Bronchial epithelial cell (primary cell): Measurements from ENCODE around the gene VSIG1. TPM values are rescaled to one million over a fixed set of nuclear protein-coding genes. Genes with fewer than 3 reads are reported as not detected.

Experiments
- DNase-seq: peaks from one replicate; pipeline ENCODE4 v3.0.0-alpha.2; 2010; ENCODE audit warnings: low read depth
- FAIRE-seq: peaks from 2 replicates; lab custom pipeline; 2011; peaks lifted over from hg19 to GRCh38; lab: Jason Lieb, UNC
- H3K27me3 ChIP-seq: 2 replicates; pipeline ENCODE4 v1.5.1; 2011; ENCODE audit warnings: low read length; ENCODE audit not compliant: control insufficient read depth, insufficient read depth
- H3K36me3 ChIP-seq: 2 replicates; pipeline ENCODE4 v1.5.1; 2011; ENCODE audit warnings: low read length; ENCODE audit not compliant: control insufficient read depth, insufficient read depth
- H3K4me3 ChIP-seq: 2 replicates; pipeline ENCODE4 v1.5.1; 2011; ENCODE audit warnings: mild to moderate bottlenecking, low read depth, low read length, control low read depth
- CTCF ChIP-seq: IDR thresholded peaks from 2 replicates; pipeline ENCODE4 v1.5.1; 2011; ENCODE audit warnings: mild to moderate bottlenecking, moderate library complexity, low read length, control low read depth, inconsistent platforms; ENCODE audit not compliant: insufficient read depth, severe bottlenecking
- total RNA-seq: library from RNA; depleted of rRNA; stranded (reverse); fragments of >200 nt; gene quantifications from 2 replicates; pipeline ENCODE4 v1.2.1, GENCODE V29; 2014

VSIG1 gene
- total RNA-seq: 0.26 TPM in 2 replicates

GRCh38 chrX:108044554-108045256 is at the start of gene VSIG1:
Gene VSIG1 (plus strand): TSS chrX:108045065. CDS start chrX:108045131, 66 bp downstream.
- H3K4me3 ChIP-seq: no peak within 1 kb of the TSS
- no peak for TF ChIP-seq CTCF
- DNase-seq: no peak
- no peaks in the 10 kb centered on the region for H3K36me3 ChIP-seq
- H3K27me3 ChIP-seq: no peaks in the 10 kb centered on the region
- no peak for FAIRE-seq

GRCh38 chrX:107996124-107996523 is 48.7 kb upstream of the VSIG1 start:
- no peak for TF ChIP-seq CTCF
- Histone ChIP-seq H3K4me3 (no peak overlapping the region), H3K36me3 (peaks cover 1% of the 10 kb centered on the region), H3K27me3 (no peaks in the 10 kb centered on the region)
- DNase-seq: no peak
- no peak for FAIRE-seq

GRCh38 chrX:108000751-108001150 is 44.1 kb upstream of the VSIG1 start:
- Histone ChIP-seq H3K4me3 (no peak overlapping the region), H3K27me3 (no peaks in the 10 kb centered on the region), H3K36me3 (no peaks in the 10 kb centered on the region)
- peak; percentile 90 for FAIRE-seq
- DNase-seq: peak; percentile 88
- TF ChIP-seq CTCF: no peak

GRCh38 chrX:108001218-108001814 is 43.5 kb upstream of the VSIG1 start:
- TF ChIP-seq CTCF: peak; percentile 63
- H3K4me3 ChIP-seq: no peak overlapping the region
- H3K27me3 ChIP-seq: no peaks in the 10 kb centered on the region
- H3K36me3 ChIP-seq: no peaks in the 10 kb centered on the region
- DNase-seq (peak; percentile 55), FAIRE-seq (no peak)

- H3K36me3 ChIP-seq: no peaks in the 10 kb centered on the region
- no peak overlapping the region for H3K4me3 ChIP-seq
- FAIRE-seq: no peak
- no peak for TF ChIP-seq CTCF
- H3K27me3 ChIP-seq: no peaks in the 10 kb centered on the region
- no peak for DNase-seq
Measured at GRCh38 chrX:108018656-108019381, 26.0 kb upstream of the VSIG1 start.
